ENCODE results near the gene FOSL1.
A peak's percentile ranks its signal among the peaks of the same experiment; 100 is the strongest.

GRCh38 chr11:65860278-65861164, 39.7 kb downstream of the FOSL1 start, which contains the start of gene MUS81:
- TF ChIP-seq CTCF (IDR thresholded peaks at IDR 0.05; ENCODE audit: insufficient read depth, low read length, poor library complexity, severe bottlenecking) (peak; percentile 99), EZH2phosphoT487 (conservative IDR thresholded peaks at IDR 0.05; ENCODE audit: low read length) (no peak)
